GM12878 (cell line): ENCODE results near the gene APELA. TPM values are rescaled to one million over a fixed set of nuclear protein-coding genes. Genes with fewer than 3 reads are reported as not detected.

ENCODE experiments used
- IRF5 ChIP-seq: fragments of 450-650 bp; IDR thresholded peaks from 2 replicates; pipeline ENCODE4 v1.6.1; 2017; ENCODE audit warnings: borderline replicate concordance
- PRDM15 ChIP-seq: fragments of 450-650 bp; formaldehyde crosslinking; IDR thresholded peaks from 2 replicates; pipeline ENCODE4 v1.4.0; 2020; ENCODE audit warnings: mild to moderate bottlenecking, moderate library complexity
- ZNF592 ChIP-seq: fragments of 450-650 bp; IDR thresholded peaks from 2 replicates; pipeline ENCODE4 v1.6.1; 2017; ENCODE audit warnings: mild to moderate bottlenecking, moderate library complexity
- polyA plus RNA-seq, 11 experiments: library from polyadenylated mRNA; depleted of rRNA in 4 of 11; unstranded in 6 of 11; stranded (reverse) in 5 of 11; fragments of >200 nt; fragmentation: Nextera tagmentation in 4 of 11; fragmentation: Illumina TruSeq in 1 of 11; extraction: Ambion mirVana in 4 of 11; extraction: Trizol in 1 of 11; gene quantifications; 1 replicate in 1 of 11; 2 replicates in 10 of 11; pipeline versions ENCODE4 v1.2.1 to v1.2.3, GENCODE V29; 2011 to 2016; ENCODE audit warnings: inconsistent platforms in 2 of 11, missing spikeins in 2 of 11, low read depth in 1 of 11
- total RNA-seq, 4 experiments: library from RNA; depleted of rRNA in 3 of 4; stranded (reverse); fragments of >200 nt in 3 of 4; fragmentation: Illumina TruSeq in 1 of 4; extraction: Trizol in 1 of 4; gene quantifications; 2 replicates each; pipeline versions ENCODE4 v1.2.1 to v1.2.3, GENCODE V29; 2013 to 2021

Gene APELA
- total and polyA plus RNA-seq, 10 of the 15 experiments (the other 5 are each of a cell fraction or from before 2014, with no cell fraction given) = 0.79 to 6.9 (median 1.2) TPM

- TF ChIP-seq IRF5 (no peak), ZNF592 (no peak), PRDM15 (no peak)
These were observed 20.6 kb upstream of the APELA start (continued) for GRCh38 chr4:164856396-164856795.
